ENCODE results near the gene BCL2L13. TPM values are rescaled to one million over a fixed set of nuclear protein-coding genes. Genes with fewer than 3 reads are reported as not detected.

Gene BCL2L13, protein sequence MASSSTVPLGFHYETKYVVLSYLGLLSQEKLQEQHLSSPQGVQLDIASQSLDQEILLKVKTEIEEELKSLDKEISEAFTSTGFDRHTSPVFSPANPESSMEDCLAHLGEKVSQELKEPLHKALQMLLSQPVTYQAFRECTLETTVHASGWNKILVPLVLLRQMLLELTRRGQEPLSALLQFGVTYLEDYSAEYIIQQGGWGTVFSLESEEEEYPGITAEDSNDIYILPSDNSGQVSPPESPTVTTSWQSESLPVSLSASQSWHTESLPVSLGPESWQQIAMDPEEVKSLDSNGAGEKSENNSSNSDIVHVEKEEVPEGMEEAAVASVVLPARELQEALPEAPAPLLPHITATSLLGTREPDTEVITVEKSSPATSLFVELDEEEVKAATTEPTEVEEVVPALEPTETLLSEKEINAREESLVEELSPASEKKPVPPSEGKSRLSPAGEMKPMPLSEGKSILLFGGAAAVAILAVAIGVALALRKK
- 31.3 to 46.3 TPM (median 36.0 TPM) in 5 replicates for total RNA-seq (2022; extraction: Qiagen RNA extraction)

GRCh38 chr22:17638432-17639246, at the start of gene BCL2L13:
Gene BCL2L13 (plus strand): TSS chr22:17638757. CDS start chr22:17655712, 16,955 bp downstream.

GRCh38 chr22:17628406-17629172, 10.0 kb upstream of the BCL2L13 start, which contains the start of gene ATP6V1E1:
Gene ATP6V1E1 (minus strand): TSS chr22:17628749. CDS start chr22:17628635, 114 bp downstream.

GRCh38 chr22:17774206-17774925, 135.8 kb downstream of the BCL2L13 start, which contains the start of gene BID:
Gene BID (minus strand): TSS chr22:17774469. CDS start chr22:17750116, 24,353 bp downstream.

Other genes with a start within 250 kb of the BCL2L13 start
- 0.65 to 0.87 TPM (median 0.77 TPM) in 5 replicates for gene SLC25A18, start 75.3 kb upstream of the BCL2L13 start, total RNA-seq (2022; extraction: Qiagen RNA extraction)
- gene ATP6V1E1, start 10.0 kb upstream of the BCL2L13 start, total RNA-seq (2022; extraction: Qiagen RNA extraction), result 109 to 139 TPM (median 120 TPM) in 5 replicates
- 61.5 to 76.8 TPM (median 75.3 TPM) in 5 replicates for gene BID, start 135.7 kb downstream of the BCL2L13 start, total RNA-seq (2022; extraction: Qiagen RNA extraction)